Measurements from ENCODE around the gene P2RY10. TPM values are rescaled to one million over a fixed set of nuclear protein-coding genes. Genes with fewer than 3 reads are reported as not detected.

The P2RY10 gene
- total RNA-seq, 1 experiment from 2014 or later: not detected

- Mint-ChIP-seq H3K4me3 (no peak overlapping the region), H3K9me3 (peaks cover 59 to 62% of the 10 kb centered on the region in 2 experiments), H3K4me1 (no peaks in the 10 kb centered on the region), H3K36me3 (ENCODE audit: insufficient read depth in 1 of 3, low read depth in 3 of 3) (no peaks in the 10 kb centered on the region; a peak in 1 of 7 replicates), H3K27ac (no peak overlapping the region), H3K27me3 (ENCODE audit: low read depth) (no peaks in the 10 kb centered on the region; the same call in 1 of the 2 replicates)
- Histone ChIP-seq H3K4ac (ENCODE audit: low read depth, low read length) (no peak overlapping the region), H2AFZ (ENCODE audit: low read length) (no peak overlapping the region), H2BK5ac (ENCODE audit: insufficient read length, low read length) (no peak overlapping the region), H3T11ph (ENCODE audit: low read length) (no peak overlapping the region), H2BK20ac (ENCODE audit: low read depth, low read length, poor library complexity, severe bottlenecking) (no peak overlapping the region), H2BK15ac (ENCODE audit: low read depth, low read length) (no peak overlapping the region), H3K23ac (ENCODE audit: insufficient read length, low read depth, low read length) (no peak overlapping the region), H3K23me2 (ENCODE audit: insufficient read length, low read depth, low read length, poor library complexity, severe bottlenecking) (no peaks in the 10 kb centered on the region), H3K79me1 (ENCODE audit: insufficient read depth, low read depth, low read length, poor library complexity, severe bottlenecking) (no peaks in the 10 kb centered on the region), H3K4me2 (ENCODE audit: insufficient read depth, insufficient read length, low read length) (no peak overlapping the region), H2BK120ac (ENCODE audit: low read depth, low read length, poor library complexity, severe bottlenecking) (no peak overlapping the region), H3K14ac (ENCODE audit: insufficient read depth, low read length) (no peak overlapping the region), H4K5ac (ENCODE audit: insufficient read length, low read depth, low read length) (no peak overlapping the region), H3K9ac (ENCODE audit: extremely low read depth, insufficient read length, low read length) (no peak overlapping the region), H3K27ac (ENCODE audit: insufficient read length, low read depth, low read length) (no peak overlapping the region), H4K20me1 (ENCODE audit: control insufficient read depth, insufficient read depth, insufficient read length) (no peaks in the 10 kb centered on the region), H3K9me3 (ENCODE audit: control insufficient read depth, low read depth, low read length) (peaks cover 18% of the 10 kb centered on the region), H4K91ac (ENCODE audit: insufficient read length, low read depth, low read length) (no peak overlapping the region), H4K8ac (replicated peaks; ENCODE audit: insufficient read length, low read depth, low read length) (no peak overlapping the region), H2BK12ac (ENCODE audit: insufficient read length, low read depth, low read length) (no peak overlapping the region), H3K18ac (ENCODE audit: insufficient read length, low read depth, low read length) (no peak overlapping the region), H2AK5ac (ENCODE audit: insufficient read length, low read length) (no peak overlapping the region), H3K79me2 (ENCODE audit: insufficient read depth, low read length) (no peaks in the 10 kb centered on the region), H3K56ac (ENCODE audit: insufficient read length, low read depth, low read length) (no peak overlapping the region), H3K27me3 (ENCODE audit: insufficient read depth, low read length) (no peaks in the 10 kb centered on the region), H3K4me1 (ENCODE audit: insufficient read depth, low read length) (no peaks in the 10 kb centered on the region)
- WGBS (ENCODE audit: extremely low coverage, insufficient read length, low lambda C conversion rate): no CpG with 5 or more reads among the region's 3 CpGs
- DNase-seq: no peak
- TF ChIP-seq CTCF (conservative IDR thresholded peaks at IDR 0.05): no peak
Measured at GRCh38 chrX:78944351-78944750, 840 bp upstream of the P2RY10 start.

Data from H9 (cell line).